Neural cell (in vitro differentiated cells): Measurements from ENCODE around the gene ATP12A. TPM values are rescaled to one million over a fixed set of nuclear protein-coding genes. Genes with fewer than 3 reads are reported as not detected.

Experiments
- H2AFZ ChIP-seq: fragments of 200-600, 300-800 bp; sonication (generic), shearing (Covaris generic); 2 replicates; pipeline ENCODE4 v1.6.0; 2014; ENCODE audit warnings: low read depth, mild to moderate bottlenecking, antibody characterized with exemption, low read length, moderate library complexity
- H3F3A ChIP-seq: fragments of 200-600 bp; shearing (Covaris generic); 2 replicates; pipeline ENCODE4 v1.6.1; 2016; ENCODE audit warnings: mild to moderate bottlenecking, moderate library complexity, mixed read lengths, antibody characterized with exemption, low read length; ENCODE audit not compliant: insufficient read depth, poor library complexity, severe bottlenecking
- H3K27ac ChIP-seq: fragments of 200-600, 300-800 bp; sonication (generic), shearing (Covaris generic); 2 replicates; pipeline ENCODE4 v1.5.1; 2014; ENCODE audit warnings: mild to moderate bottlenecking, low read length, moderate library complexity
- H3K27me3 ChIP-seq: fragments of 300-800, 200-600 bp; sonication (generic), shearing (Covaris generic); 2 replicates; pipeline ENCODE4 v1.6.0; 2014; ENCODE audit warnings: mild to moderate bottlenecking, low read depth, low read length, moderate library complexity; ENCODE audit not compliant: insufficient read depth
- H3K36me3 ChIP-seq: fragments of 300-800, 200-600 bp; sonication (generic), shearing (Covaris generic); 2 replicates; pipeline ENCODE4 v1.5.1; 2014; ENCODE audit warnings: mild to moderate bottlenecking, antibody characterized with exemption, low read length, moderate library complexity; ENCODE audit not compliant: insufficient read depth
- H3K4me2 ChIP-seq: fragments of 300-800, 200-600 bp; sonication (generic), shearing (Covaris generic); 2 replicates; pipeline ENCODE4 v1.6.0; 2014; ENCODE audit warnings: mild to moderate bottlenecking, low read length
- H3K4me3 ChIP-seq: fragments of 300-800, 200-600 bp; sonication (generic), shearing (Covaris generic); 2 replicates; pipeline ENCODE4 v1.5.1; 2014; ENCODE audit warnings: mild to moderate bottlenecking, low read length, moderate library complexity
- H3K79me2 ChIP-seq: fragments of 200-600 bp; shearing (Covaris generic); replicated peaks from 2 replicates; pipeline ENCODE4 v1.6.0; 2014; ENCODE audit warnings: mild to moderate bottlenecking, low read length, moderate library complexity; ENCODE audit not compliant: insufficient read depth
- H3K9ac ChIP-seq: fragments of 300-800, 200-600 bp; sonication (generic), shearing (Covaris generic); 2 replicates; pipeline ENCODE4 v1.6.1; 2016; ENCODE audit warnings: mild to moderate bottlenecking, low read length, mixed read lengths
- H3K9me2 ChIP-seq: fragments of 200-600 bp; shearing (Covaris generic); 2 replicates; pipeline ENCODE4 v1.6.1; 2016; ENCODE audit warnings: mild to moderate bottlenecking, low read length, mixed read lengths; ENCODE audit not compliant: insufficient read depth
- H3K9me3 ChIP-seq: fragments of 200-600, 300-800 bp; sonication (generic), shearing (Covaris generic); 2 replicates; pipeline ENCODE4 v1.6.1; 2016; ENCODE audit warnings: mild to moderate bottlenecking, mixed run types, low read length, moderate library complexity, mixed read lengths
- H4K20me1 ChIP-seq: fragments of 200-600 bp; shearing (Covaris generic); 2 replicates; pipeline ENCODE4 v1.6.1; 2016; ENCODE audit warnings: mild to moderate bottlenecking, mixed run types; ENCODE audit not compliant: insufficient read depth
- EP300 ChIP-seq: fragments of 450-650 bp; conservative IDR thresholded peaks from 2 replicates; pipeline ENCODE4 v1.6.1; 2014; ENCODE audit warnings: antibody characterized with exemption, mild to moderate bottlenecking, moderate library complexity; ENCODE audit not compliant: poor library complexity, severe bottlenecking
- EZH2 ChIP-seq: fragments of 200-600, 300-800 bp; shearing (Covaris generic), sonication (generic); IDR thresholded peaks from 2 replicates; pipeline ENCODE4 v1.6.1; 2014; ENCODE audit warnings: antibody characterized with exemption, low read length, borderline replicate concordance, mild to moderate bottlenecking; ENCODE audit not compliant: insufficient read depth, poor library complexity, severe bottlenecking
- MXI1 ChIP-seq: fragments of 450-650 bp; conservative IDR thresholded peaks from 2 replicates; pipeline ENCODE4 v1.6.1; 2014; ENCODE audit warnings: antibody characterized with exemption, mild to moderate bottlenecking; ENCODE audit not compliant: poor library complexity, severe bottlenecking
- POLR2AphosphoS5 ChIP-seq: IDR thresholded peaks from 2 replicates; pipeline ENCODE4 v1.6.1; 2012
- RAD21 ChIP-seq: fragments of 450-650 bp; conservative IDR thresholded peaks from 2 replicates; pipeline ENCODE4 v1.6.1; 2014; ENCODE audit warnings: antibody characterized with exemption, mild to moderate bottlenecking, moderate library complexity
- REST ChIP-seq: IDR thresholded peaks from 2 replicates; pipeline ENCODE4 v1.6.1; 2012; ENCODE audit warnings: borderline replicate concordance
- SMC3 ChIP-seq: fragments of 450-650 bp; conservative IDR thresholded peaks from 2 replicates; pipeline ENCODE4 v1.6.1; 2014; ENCODE audit warnings: antibody characterized with exemption, mild to moderate bottlenecking, moderate library complexity; ENCODE audit not compliant: poor library complexity
- TAF1 ChIP-seq: IDR thresholded peaks from 2 replicates; pipeline ENCODE4 v1.6.1; 2012; ENCODE audit warnings: low read depth
- polyA plus RNA-seq: library from polyadenylated mRNA; depleted of rRNA; stranded (reverse); fragments of >200 nt; gene quantifications from 2 replicates; pipeline ENCODE4 v1.2.3, GENCODE V29; 2014
- TF ChIP-seq, protein P1 (sequence below): fragments of 450-650 bp; IDR thresholded peaks from 2 replicates; pipeline ENCODE4 v1.5.1; 2014; ENCODE audit warnings: antibody characterized with exemption, mild to moderate bottlenecking, moderate library complexity; ENCODE audit not compliant: poor library complexity, severe bottlenecking

ATP12A gene
- polyA plus RNA-seq, 1 donor from 2014 or later: not detected

DNA sequence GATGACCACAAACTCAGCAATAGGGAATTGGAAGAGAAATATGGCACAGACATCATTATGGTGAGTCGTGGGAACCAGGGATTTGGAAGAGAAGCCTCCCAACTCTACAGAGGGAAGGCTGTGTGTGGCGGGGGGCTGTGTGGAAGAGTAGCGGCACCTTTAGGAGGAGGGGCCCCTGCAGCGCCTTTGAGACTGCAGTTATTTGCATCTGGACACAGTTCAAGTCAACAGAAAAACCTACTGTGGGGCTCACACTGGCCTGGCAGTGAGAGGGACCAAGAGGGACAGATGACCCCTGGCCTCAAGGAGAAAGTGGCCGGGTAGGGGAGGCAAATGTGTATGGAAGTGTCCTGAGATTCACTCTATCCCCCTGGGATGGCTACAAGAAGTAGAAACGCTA is 5.1 kb downstream of the ATP12A start:
- TF ChIP-seq EZH2: no peak
- TF ChIP-seq TAF1: no peak
- TF ChIP-seq SMC3: no peak
- TF ChIP-seq REST: no peak
- no peak for TF ChIP-seq RAD21
- no peak for TF ChIP-seq POLR2AphosphoS5
- peaks cover 11% of the 10 kb centered on the region for H3K27me3 ChIP-seq
- no peaks in the 10 kb centered on the region for H3F3A ChIP-seq
- H3K9me2 ChIP-seq: no peaks in the 10 kb centered on the region
- no peaks in the 10 kb centered on the region for H3K9me3 ChIP-seq
- H3K36me3 ChIP-seq: no peaks in the 10 kb centered on the region
- no peak overlapping the region for H3K27ac ChIP-seq
- H3K4me3 ChIP-seq: no peak overlapping the region
- H3K79me2 ChIP-seq: no peaks in the 10 kb centered on the region
- no peak overlapping the region for H3K9ac ChIP-seq
- H4K20me1 ChIP-seq: no peaks in the 10 kb centered on the region
- H3K4me2 ChIP-seq: no peak overlapping the region
- no peak overlapping the region for H2AFZ ChIP-seq

DNA sequence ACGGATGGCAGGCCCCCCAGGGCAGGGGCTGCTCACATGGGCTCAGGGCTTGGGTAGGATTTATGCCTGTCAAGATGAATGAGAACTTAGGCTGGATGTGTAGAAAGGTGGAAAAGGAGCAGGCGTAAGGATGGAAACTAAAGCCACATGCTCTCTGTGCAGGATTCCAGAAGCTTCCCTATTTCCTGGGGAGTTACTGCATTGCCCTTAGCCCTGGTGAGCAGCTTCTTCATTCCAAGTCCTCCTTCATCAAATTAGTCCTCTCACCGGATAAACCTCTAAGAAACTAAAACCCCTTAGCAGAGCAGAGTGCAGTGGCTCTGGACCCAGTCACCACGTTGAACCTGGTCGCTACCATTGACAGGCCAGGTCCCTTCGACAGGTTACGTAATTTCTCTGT is 7.4 kb downstream of the ATP12A start:
- Histone ChIP-seq H3K27ac (no peak overlapping the region), H3K36me3 (no peaks in the 10 kb centered on the region), H3F3A (no peaks in the 10 kb centered on the region), H3K79me2 (no peaks in the 10 kb centered on the region), H3K27me3 (no peaks in the 10 kb centered on the region), H3K9me3 (no peaks in the 10 kb centered on the region), H3K4me3 (no peak overlapping the region), H3K9ac (no peak overlapping the region), H2AFZ (no peak overlapping the region), H3K9me2 (no peaks in the 10 kb centered on the region), H4K20me1 (no peaks in the 10 kb centered on the region), H3K4me2 (no peak overlapping the region)
- TF ChIP-seq EP300: no peak
- TF ChIP-seq REST: no peak
- TF ChIP-seq RAD21: no peak
- TF ChIP-seq, protein P1, sequence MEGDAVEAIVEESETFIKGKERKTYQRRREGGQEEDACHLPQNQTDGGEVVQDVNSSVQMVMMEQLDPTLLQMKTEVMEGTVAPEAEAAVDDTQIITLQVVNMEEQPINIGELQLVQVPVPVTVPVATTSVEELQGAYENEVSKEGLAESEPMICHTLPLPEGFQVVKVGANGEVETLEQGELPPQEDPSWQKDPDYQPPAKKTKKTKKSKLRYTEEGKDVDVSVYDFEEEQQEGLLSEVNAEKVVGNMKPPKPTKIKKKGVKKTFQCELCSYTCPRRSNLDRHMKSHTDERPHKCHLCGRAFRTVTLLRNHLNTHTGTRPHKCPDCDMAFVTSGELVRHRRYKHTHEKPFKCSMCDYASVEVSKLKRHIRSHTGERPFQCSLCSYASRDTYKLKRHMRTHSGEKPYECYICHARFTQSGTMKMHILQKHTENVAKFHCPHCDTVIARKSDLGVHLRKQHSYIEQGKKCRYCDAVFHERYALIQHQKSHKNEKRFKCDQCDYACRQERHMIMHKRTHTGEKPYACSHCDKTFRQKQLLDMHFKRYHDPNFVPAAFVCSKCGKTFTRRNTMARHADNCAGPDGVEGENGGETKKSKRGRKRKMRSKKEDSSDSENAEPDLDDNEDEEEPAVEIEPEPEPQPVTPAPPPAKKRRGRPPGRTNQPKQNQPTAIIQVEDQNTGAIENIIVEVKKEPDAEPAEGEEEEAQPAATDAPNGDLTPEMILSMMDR: no peak
- TF ChIP-seq EZH2: no peak
- TF ChIP-seq MXI1: no peak
- TF ChIP-seq SMC3: no peak
- no peak for TF ChIP-seq POLR2AphosphoS5
- TF ChIP-seq TAF1: no peak
